ENCODE data around the gene CLCN2. TPM values are rescaled to one million over a fixed set of nuclear protein-coding genes. Genes with fewer than 3 reads are reported as not detected.

Gene CLCN2
- total RNA-seq, 1 experiment from 2014 or later = 23.0 TPM

DNA sequence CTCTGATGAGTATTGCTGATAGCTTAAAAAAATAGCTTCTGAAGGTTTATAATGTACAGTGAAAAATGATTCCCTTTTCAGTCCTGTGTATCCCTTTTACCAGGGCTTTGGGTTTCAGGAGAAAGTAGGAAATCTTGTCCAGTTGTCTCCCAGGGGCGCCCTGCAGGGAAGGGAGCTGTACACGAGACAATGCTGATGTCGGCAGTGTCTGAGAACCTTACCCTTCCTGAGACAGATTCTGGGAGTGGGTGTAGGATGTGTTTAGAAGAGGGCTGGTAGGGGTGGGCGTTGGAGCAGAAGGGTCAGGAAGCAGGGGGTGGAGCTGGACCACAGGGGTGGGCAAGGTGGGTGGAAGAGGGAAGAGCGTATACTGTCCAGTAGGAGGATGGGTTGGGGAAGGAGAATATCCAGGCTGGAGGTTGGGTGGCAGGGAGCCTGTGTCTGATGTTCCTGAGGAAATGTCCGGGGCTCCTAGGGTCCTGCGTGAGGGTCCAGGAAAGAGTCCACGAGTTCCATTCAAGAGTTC is 11.0 kb upstream of the CLCN2 start:
- H3K4me3 Mint-ChIP-seq (ENCODE audit: unreplicated experiment) = no peak overlapping the region
- intact Hi-C loops (cut with micrococcal nuclease; ENCODE audit: unreplicated experiment) = no loop called here
- 0 out of 2 replicates have a peak, but pooled peaks cover under 1% of the 10 kb centered on the region for H3K4me1 ChIP-seq
- DNase-seq = no peak
- TF ChIP-seq CTCF (IDR thresholded peaks at IDR 0.05; ENCODE audit: insufficient read depth in 1 of 2, low read depth in 1 of 2, low read length in 1 of 2, severe bottlenecking in 1 of 2, unreplicated experiment in 1 of 2) = no peak
- H3K27me3 ChIP-seq (replicated peaks; ENCODE audit: control insufficient read depth, insufficient read depth, low read length) = no peaks in the 10 kb centered on the region
- no peak overlapping the region for H3K4me3 ChIP-seq (ENCODE audit: low read depth, low read length)
- H3K9me3 ChIP-seq = no peaks in the 10 kb centered on the region
- CTCF ChIA-PET = interaction anchor here (1.2 to 2.5 kb wide), 10 partner anchors 10 to 170 kb away, joined by 3 to 117 read pairs (median 6); partner anchors contain the start of genes CLCN2 and POLR2H
- peaks cover 7% of the 10 kb centered on the region for H3K4me1 Mint-ChIP-seq (ENCODE audit: low read depth, unreplicated experiment)
- POLR2A ChIA-PET = no interaction called here
- no peak overlapping the region for H3K27ac Mint-ChIP-seq (ENCODE audit: unreplicated experiment)
- no peaks in the 10 kb centered on the region for H3K27me3 Mint-ChIP-seq (ENCODE audit: insufficient read depth, unreplicated experiment)
- no peaks in the 10 kb centered on the region; the same call in 1 of the 2 replicates for H3K36me3 ChIP-seq (ENCODE audit: control insufficient read depth, insufficient read depth, low read length)
- BruUV-seq (replicated peaks) = no TSS peak
- H3K36me3 Mint-ChIP-seq (ENCODE audit: insufficient read depth, unreplicated experiment) = peaks cover 23% of the 10 kb centered on the region
- no peaks in the 10 kb centered on the region for H3K9me3 Mint-ChIP-seq (ENCODE audit: unreplicated experiment)

GRCh38 chr3:184371570-184372018 is 10.2 kb upstream of the CLCN2 start:
- Histone ChIP-seq H3K36me3 (ENCODE audit: control insufficient read depth, insufficient read depth, low read length) (no peaks in the 10 kb centered on the region; the same call in 1 of the 2 replicates), H3K4me3 (ENCODE audit: low read depth, low read length) (no peak overlapping the region), H3K9me3 (no peaks in the 10 kb centered on the region), H3K27me3 (replicated peaks; ENCODE audit: control insufficient read depth, insufficient read depth, low read length) (no peaks in the 10 kb centered on the region), H3K4me1 (no peaks in the 10 kb centered on the region)
- Mint-ChIP-seq H3K27me3 (ENCODE audit: insufficient read depth, unreplicated experiment) (no peaks in the 10 kb centered on the region), H3K4me3 (ENCODE audit: unreplicated experiment) (no peak overlapping the region), H3K4me1 (ENCODE audit: low read depth, unreplicated experiment) (peaks cover 7% of the 10 kb centered on the region), H3K27ac (ENCODE audit: unreplicated experiment) (no peak overlapping the region), H3K9me3 (ENCODE audit: unreplicated experiment) (no peaks in the 10 kb centered on the region), H3K36me3 (ENCODE audit: insufficient read depth, unreplicated experiment) (peaks cover 31% of the 10 kb centered on the region)
- BruUV-seq (replicated peaks) = no TSS peak
- peak; percentile 95 to 99 for TF ChIP-seq CTCF (IDR thresholded peaks at IDR 0.05; ENCODE audit: insufficient read depth in 1 of 2, low read depth in 1 of 2, low read length in 1 of 2, severe bottlenecking in 1 of 2, unreplicated experiment in 1 of 2)
- intact Hi-C loops (cut with micrococcal nuclease; ENCODE audit: unreplicated experiment) = loop anchor here (1.0 kb wide), 4 partner anchors 46 to 170 kb away; no protein-coding TSS in a partner anchor
- CTCF ChIA-PET = interaction anchor here (0.6 to 2.5 kb wide), 33 partner anchors 9 to 1215 kb away, joined by 3 to 117 read pairs (median 5); partner anchors contain the start of genes CLCN2, EPHB3, POLR2H and SENP2
- POLR2A ChIA-PET = interaction anchor here (0.8 to 1.1 kb wide), 2 partner anchors 142 to 190 kb away, joined by 4 read pairs; no protein-coding TSS in a partner anchor
- peak; percentile 85 to 88 for DNase-seq

DNA sequence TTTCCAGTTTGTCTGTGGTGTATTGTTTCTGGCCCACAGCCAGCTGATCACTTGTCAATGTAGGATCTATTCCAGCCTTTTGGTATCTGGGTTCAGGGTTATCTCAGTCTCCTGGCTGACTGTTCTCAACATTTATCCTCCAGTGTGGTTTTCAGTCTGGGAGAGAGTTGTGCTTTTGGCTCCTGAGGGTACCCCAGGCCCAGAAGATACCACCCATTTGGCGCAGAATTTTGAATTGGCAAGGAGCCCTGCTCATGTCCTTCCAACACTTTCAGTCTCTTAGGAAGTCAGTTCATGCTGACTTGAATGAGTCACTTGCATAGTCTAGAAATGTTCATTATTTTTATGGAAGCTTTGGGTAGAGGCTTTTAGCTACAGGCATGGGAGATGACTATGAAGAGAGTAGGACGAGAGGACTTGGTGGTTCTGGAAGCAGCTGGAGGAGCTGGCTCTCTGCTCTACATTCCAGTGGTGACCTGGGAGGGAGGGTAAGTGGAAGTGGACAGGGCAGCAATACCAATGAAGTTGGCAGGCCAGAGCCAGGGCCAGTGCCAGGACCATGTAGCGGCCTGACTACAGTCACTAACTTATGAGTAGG is 7.3 kb upstream of the CLCN2 start:
- CTCF ChIA-PET = interaction anchor here (0.7 kb wide), 1 partner anchor 137 kb away, joined by 3 read pairs; no protein-coding TSS in a partner anchor
- peak in 1 of 2 experiments; percentile 21 for DNase-seq
- intact Hi-C loops (cut with micrococcal nuclease; ENCODE audit: unreplicated experiment) = no loop called here
- no peak for TF ChIP-seq CTCF (IDR thresholded peaks at IDR 0.05; ENCODE audit: insufficient read depth in 1 of 2, low read depth in 1 of 2, low read length in 1 of 2, severe bottlenecking in 1 of 2, unreplicated experiment in 1 of 2)
- Histone ChIP-seq H3K4me1 (peaks cover 6% of the 10 kb centered on the region; the same call in 1 of the 2 replicates), H3K9me3 (no peaks in the 10 kb centered on the region), H3K36me3 (ENCODE audit: control insufficient read depth, insufficient read depth, low read length) (peaks cover 1% of the 10 kb centered on the region; the same call in 1 of the 2 replicates), H3K4me3 (ENCODE audit: low read depth, low read length) (no peak overlapping the region), H3K27me3 (replicated peaks; ENCODE audit: control insufficient read depth, insufficient read depth, low read length) (no peaks in the 10 kb centered on the region; the same call in 1 of the 2 replicates)
- Mint-ChIP-seq H3K4me1 (ENCODE audit: low read depth, unreplicated experiment) (peaks cover 7% of the 10 kb centered on the region), H3K27ac (ENCODE audit: unreplicated experiment) (no peak overlapping the region), H3K27me3 (ENCODE audit: insufficient read depth, unreplicated experiment) (no peaks in the 10 kb centered on the region), H3K4me3 (ENCODE audit: unreplicated experiment) (no peak overlapping the region), H3K9me3 (ENCODE audit: unreplicated experiment) (no peaks in the 10 kb centered on the region), H3K36me3 (ENCODE audit: insufficient read depth, unreplicated experiment) (peaks cover 53% of the 10 kb centered on the region)
- POLR2A ChIA-PET = interaction anchor here (0.5 kb wide), 1 partner anchor 17 kb away, joined by 3 read pairs; no protein-coding TSS in a partner anchor
- BruUV-seq (replicated peaks) = no TSS peak

Measured in Caco-2 (cell line).